ENCODE data around the gene FAM229A. TPM values are rescaled to one million over a fixed set of nuclear protein-coding genes. Genes with fewer than 3 reads are reported as not detected.

Gene FAM229A
- total RNA-seq, 1 experiment from 2014 or later: 0.74 TPM

DNA sequence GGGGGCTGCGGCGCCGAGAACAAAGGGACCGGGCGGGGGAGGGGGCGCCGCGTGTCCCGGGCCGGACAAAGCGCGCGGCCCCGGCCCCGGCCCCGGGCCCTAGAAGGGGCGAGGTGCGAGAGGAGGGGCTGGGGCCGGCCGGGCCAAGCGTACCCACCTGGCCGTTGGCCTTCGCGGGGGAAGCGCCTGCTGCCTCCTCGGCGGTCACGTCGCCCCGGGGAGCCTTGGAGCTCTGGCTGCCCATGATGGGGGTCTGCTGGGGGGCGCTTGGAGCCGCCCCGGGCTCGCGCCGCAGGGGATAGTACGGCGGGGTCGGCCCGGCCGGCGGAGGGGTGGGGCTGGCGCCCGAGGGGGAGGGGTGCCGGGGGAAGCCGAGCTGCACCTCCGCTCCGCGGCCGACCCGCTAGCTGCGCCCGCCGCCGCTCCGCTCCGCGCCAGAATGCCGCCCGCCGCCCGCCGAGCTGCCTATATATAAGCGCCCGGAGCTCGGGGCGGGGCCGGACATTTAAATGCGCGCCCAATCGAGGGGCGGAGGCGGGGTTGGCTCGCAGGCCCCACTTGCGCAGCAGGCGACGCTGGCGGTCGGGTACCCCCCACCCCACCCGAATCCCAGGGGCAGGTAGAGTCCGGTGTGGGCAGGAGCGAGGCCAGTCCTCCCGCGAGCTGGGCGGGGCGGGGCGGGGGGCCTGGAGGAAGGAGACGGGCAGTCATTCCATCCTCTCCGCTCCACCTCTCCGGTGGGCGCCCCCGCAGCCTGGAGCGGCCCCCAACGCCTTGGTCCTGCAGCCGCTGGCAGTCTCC, 26.3 kb downstream of the FAM229A start, which contains the start of gene MARCKSL1:
Gene MARCKSL1 (minus strand): TSS at position 444 of the 801 bp plus-strand sequence. CDS start 200 bp downstream, at position 244.
- H3K4me1 ChIP-seq (replicated peaks): peaks cover 33% of the 10 kb centered on the region
- H3K27me3 ChIP-seq (replicated peaks): no peaks in the 10 kb centered on the region
- H3K36me3 ChIP-seq: peaks cover 43% of the 10 kb centered on the region
- no peak within 1 kb of the TSS; the same call in 1 of the 2 replicates for H3K27ac ChIP-seq
- DNase-seq (ENCODE audit: low read depth in 1 of 2, low spot score in 2 of 2): peak; percentile 69 to 75
- peak within 1 kb of the TSS; percentile 85 for H3K4me3 ChIP-seq
- H3K9me3 ChIP-seq (replicated peaks): no peaks in the 10 kb centered on the region

DNA sequence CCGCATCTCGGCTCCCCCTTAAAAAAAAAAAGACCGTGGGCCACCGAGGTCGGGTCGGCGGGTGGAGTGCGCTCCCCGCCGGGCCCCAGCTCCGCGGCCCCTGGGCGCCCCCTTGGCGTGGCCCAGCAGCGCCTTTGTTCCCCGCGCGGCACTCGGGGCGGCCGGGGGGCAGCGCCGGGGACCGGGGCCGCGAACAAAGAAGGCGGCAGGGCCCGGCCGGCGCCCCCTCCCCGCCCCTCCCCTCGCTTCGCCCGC, 26.8 kb downstream of the FAM229A start:
- Histone ChIP-seq H3K36me3 (peaks cover 49% of the 10 kb centered on the region), H3K27ac (no peak overlapping the region), H3K4me3 (peak overlapping the region; percentile 85), H3K27me3 (replicated peaks) (no peaks in the 10 kb centered on the region), H3K4me1 (replicated peaks) (peaks cover 33% of the 10 kb centered on the region), H3K9me3 (replicated peaks) (no peaks in the 10 kb centered on the region)
- no peak for DNase-seq (ENCODE audit: low read depth in 1 of 2, low spot score in 2 of 2)

DNA sequence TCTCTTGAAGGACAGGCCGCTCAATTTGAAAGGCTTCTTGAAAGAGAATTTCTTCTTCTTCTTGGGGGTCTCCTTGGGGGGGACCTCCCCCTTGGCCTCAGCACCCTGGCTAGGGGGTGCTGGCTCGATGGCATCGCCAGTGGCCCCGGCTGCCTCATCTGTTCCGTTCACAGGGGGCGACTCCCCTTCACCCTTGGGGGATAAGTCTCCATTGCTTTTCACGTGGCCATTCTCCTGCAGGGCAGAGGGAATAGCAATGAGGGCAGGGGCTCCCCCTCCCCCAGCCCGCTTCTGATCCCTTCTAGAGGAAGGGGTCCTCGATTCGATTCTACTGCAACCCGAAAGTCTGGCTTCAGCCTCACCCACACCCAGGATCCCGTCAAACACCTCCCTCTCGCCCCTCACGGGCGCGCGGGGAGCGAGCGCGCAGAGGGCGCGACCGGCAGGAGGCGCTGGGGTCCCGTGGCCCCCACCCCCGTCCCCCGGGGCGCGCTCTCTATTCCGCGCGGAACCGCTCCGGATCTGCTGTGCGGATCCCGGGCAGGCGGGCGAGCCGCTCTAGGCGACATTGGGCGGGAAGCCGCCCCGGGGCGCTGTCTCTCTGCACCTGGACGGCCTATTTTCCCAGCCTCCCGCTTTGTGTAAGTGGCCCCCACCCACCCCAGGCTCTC, 27.3 kb downstream of the FAM229A start:
- Histone ChIP-seq H3K27me3 (replicated peaks) (no peaks in the 10 kb centered on the region), H3K27ac (no peak overlapping the region), H3K9me3 (replicated peaks) (no peaks in the 10 kb centered on the region), H3K4me3 (peak overlapping the region; percentile 85), H3K36me3 (peaks cover 53% of the 10 kb centered on the region), H3K4me1 (replicated peaks) (peaks cover 33% of the 10 kb centered on the region)
- DNase-seq (ENCODE audit: low read depth in 1 of 2, low spot score in 2 of 2): peak; percentile 57 to 67

DNA sequence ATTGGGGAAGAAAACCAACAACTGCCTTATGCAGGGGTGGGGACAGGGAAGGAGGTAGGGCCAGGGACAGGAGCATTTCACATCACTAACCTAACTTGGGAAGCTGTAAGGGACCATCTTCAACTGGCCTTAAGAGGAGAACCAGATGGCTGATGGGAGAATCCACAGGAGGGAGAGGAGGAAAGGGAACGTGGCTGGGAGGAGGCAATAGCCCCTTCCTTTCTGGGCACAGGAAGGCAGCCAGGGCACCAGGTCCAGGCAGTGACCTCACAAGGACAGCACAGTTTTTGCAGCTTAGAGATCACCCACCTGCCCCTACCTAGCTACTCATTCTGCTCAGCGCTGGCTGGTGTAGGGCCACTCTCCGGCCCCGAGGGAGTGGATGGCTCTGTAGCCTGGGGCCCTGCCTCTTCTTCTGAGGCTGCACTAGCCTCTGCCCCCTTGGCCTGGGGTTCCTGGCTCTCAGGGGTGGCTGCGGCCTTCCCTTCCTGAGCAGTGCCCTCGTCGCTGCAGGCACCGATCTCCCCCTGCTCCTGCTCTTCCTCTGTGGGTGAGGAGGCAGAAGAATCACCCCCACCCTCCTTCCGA, 27.9 kb downstream of the FAM229A start:
- Histone ChIP-seq H3K4me1 (replicated peaks) (peaks cover 33% of the 10 kb centered on the region), H3K4me3 (peak overlapping the region; percentile 85), H3K36me3 (peaks cover 60% of the 10 kb centered on the region), H3K27me3 (replicated peaks) (no peaks in the 10 kb centered on the region), H3K27ac (no peak overlapping the region), H3K9me3 (replicated peaks) (no peaks in the 10 kb centered on the region)
- no peak for DNase-seq (ENCODE audit: low read depth in 1 of 2, low spot score in 2 of 2)

DNA sequence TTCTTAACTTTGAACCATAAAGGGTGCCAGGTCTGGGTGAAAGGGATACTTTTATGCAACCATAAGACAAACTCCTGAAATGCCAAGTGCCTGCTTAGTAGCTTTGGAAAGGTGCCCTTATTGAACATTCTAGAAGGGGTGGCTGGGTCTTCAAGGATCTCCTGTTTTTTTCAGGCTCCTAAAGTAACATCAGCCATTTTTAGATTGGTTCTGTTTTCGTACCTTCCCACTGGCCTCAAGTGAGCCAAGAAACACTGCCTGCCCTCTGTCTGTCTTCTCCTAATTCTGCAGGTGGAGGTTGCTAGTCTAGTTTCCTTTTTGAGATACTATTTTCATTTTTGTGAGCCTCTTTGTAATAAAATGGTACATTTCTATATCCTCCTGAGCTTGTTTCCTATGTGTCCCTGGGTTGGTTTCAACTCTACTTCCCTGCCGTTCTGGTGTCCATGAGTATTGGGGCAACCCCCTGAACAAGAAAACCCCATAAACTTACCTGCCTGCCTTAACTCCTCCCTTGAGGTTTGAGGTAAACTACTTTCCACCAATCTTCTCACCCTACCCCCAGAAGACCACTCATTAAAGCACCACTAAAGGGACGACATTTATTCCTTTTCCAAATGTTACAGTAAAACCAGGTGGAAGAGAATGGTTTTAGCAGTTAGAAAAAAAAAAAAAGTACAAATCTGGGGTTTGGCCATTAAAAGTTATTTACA, 28.9 kb downstream of the FAM229A start:
- Histone ChIP-seq H3K27me3 (replicated peaks) (no peaks in the 10 kb centered on the region), H3K36me3 (peaks cover 69% of the 10 kb centered on the region), H3K4me3 (no peak overlapping the region), H3K9me3 (replicated peaks) (no peaks in the 10 kb centered on the region; the same call in 1 of the 2 replicates), H3K27ac (no peak overlapping the region), H3K4me1 (replicated peaks) (peaks cover 29% of the 10 kb centered on the region)
- no peak for DNase-seq (ENCODE audit: low read depth in 1 of 2, low spot score in 2 of 2)

DNA sequence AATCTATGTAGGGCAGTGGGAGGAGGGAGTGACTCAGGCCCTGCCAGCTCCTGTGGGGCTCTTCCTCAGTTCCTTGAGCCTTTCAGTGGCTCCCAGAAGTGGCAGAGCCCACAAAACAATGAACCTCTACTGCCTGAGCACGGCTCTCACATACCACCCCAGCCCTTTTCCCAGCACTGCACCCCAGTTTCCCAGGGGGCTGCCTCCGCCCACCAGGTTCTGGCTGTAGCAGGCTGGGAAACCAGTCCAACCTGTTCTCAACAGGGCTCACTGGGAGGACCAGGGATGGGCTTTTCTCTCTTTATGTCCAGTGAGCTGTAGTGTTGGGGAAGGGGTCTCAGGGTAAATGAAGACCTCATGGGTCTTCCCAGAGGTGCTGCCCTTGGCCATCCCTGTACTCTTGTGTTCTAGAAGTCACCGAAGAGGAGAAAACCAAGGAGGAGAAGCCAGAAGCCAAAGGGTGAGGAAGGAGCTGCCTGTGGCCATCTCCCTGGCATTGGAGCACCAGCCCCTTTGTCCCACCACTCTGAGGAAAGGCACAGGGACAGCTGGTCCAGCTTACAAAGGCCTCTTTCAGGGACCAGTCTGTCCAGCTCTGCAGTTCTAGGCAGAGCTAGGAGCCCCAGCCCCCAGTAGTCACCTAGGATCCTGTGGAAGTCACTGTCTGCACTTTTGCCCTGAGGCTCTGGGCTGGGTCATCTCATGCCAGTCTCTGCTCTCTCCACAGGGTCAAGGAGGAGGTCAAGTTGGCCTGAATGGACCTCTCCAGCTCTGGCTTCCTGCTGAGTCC, 29.8 kb downstream of the FAM229A start:
- Histone ChIP-seq H3K27ac (no peak overlapping the region), H3K4me1 (replicated peaks) (peaks cover 20% of the 10 kb centered on the region), H3K4me3 (no peak overlapping the region), H3K36me3 (peaks cover 78% of the 10 kb centered on the region), H3K9me3 (replicated peaks) (no peaks in the 10 kb centered on the region; the same call in 1 of the 2 replicates), H3K27me3 (replicated peaks) (no peaks in the 10 kb centered on the region)
- no peak for DNase-seq (ENCODE audit: low read depth in 1 of 2, low spot score in 2 of 2)

DNA sequence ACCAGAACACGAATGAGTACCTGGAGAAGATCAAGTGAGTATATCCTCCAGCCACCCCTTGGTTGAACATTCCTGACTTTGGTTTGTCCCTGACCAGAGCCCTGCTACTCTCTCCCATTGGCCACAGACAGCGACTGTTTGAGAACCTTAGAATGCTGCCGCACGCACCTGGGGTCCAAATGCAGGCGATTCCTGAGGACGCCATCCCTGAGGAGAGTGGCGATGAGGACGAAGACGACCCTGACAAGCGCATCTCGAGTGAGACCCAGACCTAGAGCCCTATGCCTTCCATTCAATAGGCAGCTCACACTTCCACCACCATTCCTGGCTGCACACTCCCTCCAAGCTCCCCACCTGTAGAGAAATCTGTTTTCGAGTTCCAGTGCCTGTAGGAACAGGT, 30.7 kb downstream of the FAM229A start:
- H3K9me3 ChIP-seq (replicated peaks): no peaks in the 10 kb centered on the region; the same call in 1 of the 2 replicates
- H3K27me3 ChIP-seq (replicated peaks): no peaks in the 10 kb centered on the region
- no peak for DNase-seq (ENCODE audit: low read depth in 1 of 2, low spot score in 2 of 2)
- H3K27ac ChIP-seq: no peak overlapping the region
- peaks cover 86% of the 10 kb centered on the region for H3K36me3 ChIP-seq
- no peak overlapping the region for H3K4me3 ChIP-seq
- peaks cover 14% of the 10 kb centered on the region for H3K4me1 ChIP-seq (replicated peaks)

DNA sequence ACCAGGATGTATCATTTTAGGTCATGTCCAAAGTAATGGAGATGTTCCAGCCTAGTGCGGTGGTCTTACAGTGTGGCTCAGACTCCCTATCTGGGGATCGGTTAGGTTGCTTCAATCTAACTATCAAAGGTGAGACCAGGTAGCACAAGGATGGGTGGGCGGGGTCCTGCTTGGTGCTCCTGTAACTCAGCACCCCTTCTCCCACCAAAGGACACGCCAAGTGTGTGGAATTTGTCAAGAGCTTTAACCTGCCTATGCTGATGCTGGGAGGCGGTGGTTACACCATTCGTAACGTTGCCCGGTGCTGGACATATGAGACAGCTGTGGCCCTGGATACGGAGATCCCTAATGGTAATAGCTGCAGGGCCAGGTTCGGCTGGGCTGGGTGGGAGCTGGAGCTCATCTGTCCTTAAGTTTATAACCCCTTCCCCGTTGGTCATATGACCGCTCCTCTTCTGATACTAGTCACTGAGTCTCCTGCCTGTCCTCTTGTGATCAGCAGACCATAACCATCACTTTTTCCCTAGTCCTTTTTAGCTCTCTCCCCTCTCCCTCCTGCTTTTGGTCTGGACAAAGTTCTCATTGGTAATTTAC, 31.6 kb downstream of the FAM229A start:
- H3K36me3 ChIP-seq: peaks cover 92% of the 10 kb centered on the region

DNA sequence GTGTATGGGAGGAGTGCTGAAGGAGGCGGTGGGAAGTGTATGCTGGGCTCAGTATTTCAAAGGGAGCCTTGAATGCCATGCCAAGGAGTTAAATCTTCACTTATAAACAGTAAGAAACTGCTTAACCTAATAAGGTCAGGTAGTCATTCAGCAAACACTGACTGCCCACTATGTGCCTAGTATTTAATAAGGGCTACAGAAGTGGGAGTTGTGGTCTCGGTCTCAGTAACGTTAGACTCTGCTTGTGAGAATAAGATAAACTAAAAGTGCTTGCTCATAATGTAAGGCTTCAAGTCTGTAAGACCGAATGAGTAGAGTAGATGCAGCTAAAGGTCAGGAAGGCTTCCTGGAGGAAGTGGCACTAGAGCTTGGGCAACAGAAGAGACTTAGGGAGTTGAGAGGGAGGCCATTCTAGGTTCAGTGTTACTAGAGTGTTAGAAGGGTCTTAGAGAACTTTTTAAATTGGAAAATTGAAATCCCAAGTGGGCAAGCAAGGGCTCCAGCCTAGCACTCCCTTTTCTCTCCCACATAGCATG, 32.3 kb downstream of the FAM229A start:
- H3K4me1 ChIP-seq (replicated peaks): peaks cover 8% of the 10 kb centered on the region
- H3K4me3 ChIP-seq: no peak overlapping the region
- peaks cover 94% of the 10 kb centered on the region for H3K36me3 ChIP-seq
- H3K27me3 ChIP-seq (replicated peaks): no peaks in the 10 kb centered on the region
- no peak overlapping the region for H3K27ac ChIP-seq
- H3K9me3 ChIP-seq (replicated peaks): no peaks in the 10 kb centered on the region; the same call in 1 of the 2 replicates
- DNase-seq (ENCODE audit: low read depth in 1 of 2, low spot score in 2 of 2): no peak

More for the DNA sequence above, 31.6 kb downstream of the FAM229A start:
- no peaks in the 10 kb centered on the region for H3K27me3 ChIP-seq (replicated peaks)
- DNase-seq (ENCODE audit: low read depth in 1 of 2, low spot score in 2 of 2): no peak
- H3K27ac ChIP-seq: no peak overlapping the region
- no peak overlapping the region for H3K4me3 ChIP-seq
- no peaks in the 10 kb centered on the region; the same call in 1 of the 2 replicates for H3K9me3 ChIP-seq (replicated peaks)
- peaks cover 9% of the 10 kb centered on the region for H3K4me1 ChIP-seq (replicated peaks)

DNA sequence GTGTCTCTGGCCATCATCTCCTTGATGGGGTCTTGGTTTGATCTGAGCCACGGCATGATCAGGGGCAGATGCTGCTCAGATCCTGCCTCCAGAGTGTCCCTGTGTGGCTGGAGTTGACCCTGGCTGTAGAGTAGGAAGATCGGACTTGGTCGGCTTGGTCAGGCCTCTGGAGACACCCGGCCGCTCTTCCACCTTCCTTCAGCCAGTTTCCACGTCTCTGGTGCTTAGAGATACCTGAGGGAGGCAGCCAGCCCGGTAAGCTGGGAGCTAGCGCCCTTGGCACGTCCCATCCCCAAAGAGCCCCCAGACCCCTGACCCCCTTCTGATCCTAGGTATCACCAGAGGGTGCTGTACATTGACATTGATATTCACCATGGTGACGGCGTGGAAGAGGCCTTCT, 35.1 kb downstream of the FAM229A start:
- no peaks in the 10 kb centered on the region for H3K4me1 ChIP-seq (replicated peaks)
- peaks cover 92% of the 10 kb centered on the region for H3K36me3 ChIP-seq
- H3K9me3 ChIP-seq (replicated peaks): no peaks in the 10 kb centered on the region; the same call in 1 of the 2 replicates
- H3K4me3 ChIP-seq: no peak overlapping the region
- DNase-seq (ENCODE audit: low read depth in 1 of 2, low spot score in 2 of 2): no peak
- no peaks in the 10 kb centered on the region for H3K27me3 ChIP-seq (replicated peaks)
- H3K27ac ChIP-seq: no peak overlapping the region

DNA sequence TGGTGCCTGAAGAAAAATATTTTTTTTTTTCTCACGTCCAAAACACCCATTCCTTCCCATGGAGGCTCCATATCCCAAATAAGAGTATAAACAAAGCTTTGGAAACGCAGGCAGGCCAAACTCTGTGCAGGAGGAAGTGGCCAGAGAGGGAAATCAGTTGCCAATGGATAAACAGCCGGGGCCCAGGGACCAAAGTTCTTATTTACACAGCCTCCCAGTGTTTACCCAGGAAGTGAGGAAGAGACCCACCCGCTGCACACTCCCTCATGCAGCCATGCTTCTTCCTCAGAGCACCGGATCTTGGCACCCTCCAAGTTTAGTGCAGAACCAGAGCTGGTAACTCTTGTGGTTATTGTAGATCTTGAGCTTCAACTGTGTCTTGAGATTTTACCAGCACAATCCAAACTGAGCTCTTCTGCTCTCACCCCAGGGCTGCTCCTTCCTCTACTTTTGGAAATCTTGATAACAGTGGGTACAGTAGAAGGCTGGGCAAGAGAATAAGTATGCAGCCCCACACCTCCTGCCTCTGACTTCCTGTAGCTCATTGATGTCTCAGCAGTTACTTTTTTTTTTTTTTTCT, 40.5 kb downstream of the FAM229A start:
- Histone ChIP-seq H3K27me3 (replicated peaks) (no peaks in the 10 kb centered on the region), H3K36me3 (peaks cover 77% of the 10 kb centered on the region), H3K9me3 (replicated peaks) (no peaks in the 10 kb centered on the region), H3K27ac (no peak overlapping the region), H3K4me1 (replicated peaks) (peaks cover 7% of the 10 kb centered on the region; the same call in 1 of the 2 replicates), H3K4me3 (no peak overlapping the region)
- DNase-seq (ENCODE audit: low read depth in 1 of 2, low spot score in 2 of 2): no peak

DNA sequence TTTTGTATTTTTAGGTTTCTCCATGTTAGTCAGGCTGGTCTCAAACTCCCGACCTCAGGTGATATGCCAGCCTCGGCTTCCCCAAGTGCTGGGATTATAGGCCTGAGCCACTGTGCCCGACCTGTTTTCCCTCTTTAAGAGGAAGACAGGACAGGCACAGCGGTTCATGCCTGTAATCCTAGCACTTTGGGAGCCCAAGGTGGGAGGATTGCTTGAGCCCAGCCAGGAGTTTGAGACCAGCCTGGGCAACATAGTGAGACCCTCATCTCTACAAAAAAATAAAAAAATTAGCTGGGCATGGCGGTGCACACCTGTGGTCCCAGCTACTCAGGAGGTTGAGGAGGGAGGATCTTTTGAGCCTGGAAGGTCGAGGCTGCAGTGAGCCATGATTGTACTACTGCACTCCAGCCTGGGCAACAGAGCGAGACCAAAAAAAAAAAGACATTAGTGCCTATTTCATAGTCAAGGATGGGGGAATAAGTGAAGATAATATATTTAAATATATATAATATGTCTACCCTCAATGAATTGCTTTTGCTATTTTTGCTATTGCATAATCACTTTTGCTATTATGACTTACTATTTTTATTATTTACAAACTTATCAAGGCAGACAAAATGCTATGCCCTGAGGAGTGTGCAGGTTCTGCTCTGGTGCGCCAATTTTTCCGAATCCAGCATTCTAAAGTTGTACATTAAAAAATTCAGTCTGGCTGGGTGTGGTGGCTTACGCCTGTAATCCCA, 44.0 kb downstream of the FAM229A start:
- H3K27me3 ChIP-seq (replicated peaks): no peaks in the 10 kb centered on the region
- no peaks in the 10 kb centered on the region for H3K9me3 ChIP-seq (replicated peaks)
- no peak overlapping the region for H3K27ac ChIP-seq
- no peak overlapping the region for H3K4me3 ChIP-seq
- DNase-seq (ENCODE audit: low read depth in 1 of 2, low spot score in 2 of 2): no peak
- H3K4me1 ChIP-seq (replicated peaks): peaks cover 7% of the 10 kb centered on the region; the same call in 1 of the 2 replicates
- H3K36me3 ChIP-seq: peaks cover 62% of the 10 kb centered on the region

All from SJSA1 (cell line).